Activated naive CD4-positive, alpha-beta T cell treated with anti-CD3 and anti-CD28 coated beads, Interleukin-2, amount 10 ng/mL, durations not matched to agents 7 days and 5 days (primary cell): ENCODE data around the gene GLYAT.

Source experiments
- CTCF ChIA-PET: fragments of 350-600 bp; sonication (Branson Sonifier 250); formaldehyde crosslinking; loops from one replicate; lab custom pipeline; 2021; ENCODE audit warnings: antibody characterized with exemption; lab: Charles Lee
- DNase-seq: peaks from one replicate; pipeline ENCODE4 v3.0.0-alpha.2; 2020
- H3K27ac Mint-ChIP-seq: one replicate; pipeline ENCODE4 v1.8.0; 2021; ENCODE audit warnings: mild to moderate bottlenecking, moderate library complexity, mixed read lengths
- H3K27me3 Mint-ChIP-seq: one replicate; pipeline ENCODE4 v1.8.0; 2021; ENCODE audit warnings: mild to moderate bottlenecking, mixed read lengths
- H3K36me3 Mint-ChIP-seq: one replicate; pipeline ENCODE4 v1.8.0; 2021; ENCODE audit warnings: mixed read lengths
- H3K4me1 Mint-ChIP-seq: one replicate; pipeline ENCODE4 v1.8.0; 2021; ENCODE audit warnings: mixed read lengths
- H3K4me3 Mint-ChIP-seq: one replicate; pipeline ENCODE4 v1.8.0; 2021; ENCODE audit warnings: mild to moderate bottlenecking, moderate library complexity, mixed read lengths
- H3K9me3 Mint-ChIP-seq: one replicate; pipeline ENCODE4 v1.8.0; 2021; ENCODE audit warnings: mixed read lengths

Gene GLYAT

GRCh38 chr11:58765078-58765477 lies 33.3 kb upstream of the GLYAT start:
- DNase-seq, result no peak
- Mint-ChIP-seq H3K27me3 (no peaks in the 10 kb centered on the region), H3K9me3 (no peaks in the 10 kb centered on the region), H3K27ac (no peak overlapping the region), H3K4me1 (no peaks in the 10 kb centered on the region), H3K36me3 (no peaks in the 10 kb centered on the region), H3K4me3 (no peak overlapping the region)
- CTCF ChIA-PET, result no interaction called here

- Mint-ChIP-seq H3K9me3 (no peaks in the 10 kb centered on the region), H3K27ac (no peak overlapping the region), H3K4me3 (no peak overlapping the region), H3K4me1 (no peaks in the 10 kb centered on the region), H3K36me3 (no peaks in the 10 kb centered on the region), H3K27me3 (no peaks in the 10 kb centered on the region)
- DNase-seq, result no peak
- CTCF ChIA-PET, result no interaction called here
These were observed 31.4 kb upstream of the GLYAT start for GRCh38 chr11:58763120-58763490.

DNA sequence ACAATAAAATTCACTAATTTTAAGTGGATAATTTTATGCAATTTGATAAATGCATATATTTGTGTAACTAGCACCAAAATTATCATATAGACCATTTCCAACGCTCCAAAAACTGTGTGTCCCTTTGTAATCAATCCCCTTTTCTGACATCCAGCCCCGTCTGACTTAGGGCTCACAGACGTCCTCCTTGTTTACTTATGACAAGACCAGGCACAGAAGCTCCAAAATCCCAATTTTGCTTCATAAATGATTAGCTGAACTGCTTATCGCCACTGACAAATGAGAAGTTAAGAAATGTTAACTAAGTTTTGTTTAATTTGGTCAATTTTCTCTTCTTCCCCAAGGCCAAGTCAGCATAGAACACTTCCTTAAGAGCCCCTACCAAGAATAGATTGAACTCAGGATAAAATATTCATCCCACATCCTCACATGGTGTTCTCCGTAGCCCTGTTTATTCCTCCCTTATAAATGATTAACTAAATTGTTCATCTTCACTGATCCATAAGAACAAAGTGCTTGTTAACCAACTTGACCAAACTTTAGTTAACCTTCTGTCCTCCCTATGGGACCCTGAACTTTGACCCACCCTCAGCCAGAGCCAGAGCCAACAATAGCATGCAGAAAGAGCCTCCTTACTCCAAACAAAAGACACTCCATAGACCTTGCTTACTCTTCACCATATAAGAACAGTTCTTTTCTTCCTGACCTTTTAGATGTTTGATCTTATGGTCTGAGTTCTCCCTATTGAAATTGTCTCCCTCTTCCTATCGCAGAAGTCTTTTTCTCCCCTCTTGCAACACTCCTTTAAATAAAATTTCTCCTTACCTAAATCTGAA lies 30.8 kb upstream of the GLYAT start:
- CTCF ChIA-PET, result no interaction called here
- H3K27ac Mint-ChIP-seq, result no peak overlapping the region
- no peaks in the 10 kb centered on the region for H3K27me3 Mint-ChIP-seq
- no peaks in the 10 kb centered on the region for H3K4me1 Mint-ChIP-seq
- no peak overlapping the region for H3K4me3 Mint-ChIP-seq
- H3K36me3 Mint-ChIP-seq, result no peaks in the 10 kb centered on the region
- DNase-seq, result no peak
- H3K9me3 Mint-ChIP-seq, result no peaks in the 10 kb centered on the region

- no peaks in the 10 kb centered on the region for H3K4me1 Mint-ChIP-seq
- no peak for DNase-seq
- no peaks in the 10 kb centered on the region for H3K27me3 Mint-ChIP-seq
- no peaks in the 10 kb centered on the region for H3K36me3 Mint-ChIP-seq
- H3K4me3 Mint-ChIP-seq, result no peak overlapping the region
- H3K9me3 Mint-ChIP-seq, result no peaks in the 10 kb centered on the region
- CTCF ChIA-PET, result no interaction called here
- no peak overlapping the region for H3K27ac Mint-ChIP-seq
These were observed 25.7 kb upstream of the GLYAT start for GRCh38 chr11:58757439-58757838.

DNA sequence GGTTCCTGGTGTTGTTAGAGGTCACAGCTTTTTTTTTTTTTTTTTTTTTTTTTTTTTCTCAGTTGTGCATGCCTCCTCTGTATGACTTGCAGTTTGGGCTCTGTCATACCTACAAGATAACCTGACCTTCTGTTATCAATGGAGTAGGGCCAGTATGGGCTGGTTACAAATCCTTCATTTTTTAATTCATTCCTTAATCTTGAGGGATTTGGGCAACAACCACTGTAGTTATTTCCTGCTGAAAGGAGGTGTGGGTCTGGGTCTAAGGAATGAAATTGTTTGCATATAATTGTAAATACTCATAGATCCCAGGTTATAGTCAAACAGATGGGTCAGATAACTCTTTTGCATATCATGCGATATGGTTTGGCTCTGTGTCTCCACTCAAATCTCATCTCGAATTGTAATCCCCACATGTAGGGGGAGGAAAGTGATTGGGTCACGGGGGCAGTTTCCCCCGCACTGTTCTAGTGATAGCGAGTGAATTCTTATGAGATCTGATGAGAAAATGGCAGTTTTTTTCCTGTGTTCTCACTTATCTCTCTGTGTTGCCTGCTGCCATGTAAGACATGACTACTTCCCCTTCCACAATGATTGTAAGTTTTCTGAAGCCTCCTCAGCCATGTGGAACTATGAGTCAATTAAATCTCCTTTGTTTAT lies 14.1 kb upstream of the GLYAT start:
- Mint-ChIP-seq H3K4me1 (peaks cover 11% of the 10 kb centered on the region), H3K9me3 (peaks cover 4% of the 10 kb centered on the region), H3K36me3 (no peaks in the 10 kb centered on the region), H3K27ac (no peak overlapping the region), H3K27me3 (peaks cover 4% of the 10 kb centered on the region), H3K4me3 (no peak overlapping the region)
- CTCF ChIA-PET, result no interaction called here
- no peak for DNase-seq

- CTCF ChIA-PET, result interaction anchor here (0.9 kb wide), 1 partner anchor 68 kb away, joined by 3 read pairs; no protein-coding TSS in a partner anchor
- Mint-ChIP-seq H3K4me3 (no peak overlapping the region), H3K27me3 (peaks cover 4% of the 10 kb centered on the region), H3K4me1 (peaks cover 11% of the 10 kb centered on the region), H3K9me3 (peaks cover 4% of the 10 kb centered on the region), H3K27ac (no peak overlapping the region), H3K36me3 (no peaks in the 10 kb centered on the region)
- DNase-seq, result no peak
These were observed 13.4 kb upstream of the GLYAT start for GRCh38 chr11:58744988-58745704.

DNA sequence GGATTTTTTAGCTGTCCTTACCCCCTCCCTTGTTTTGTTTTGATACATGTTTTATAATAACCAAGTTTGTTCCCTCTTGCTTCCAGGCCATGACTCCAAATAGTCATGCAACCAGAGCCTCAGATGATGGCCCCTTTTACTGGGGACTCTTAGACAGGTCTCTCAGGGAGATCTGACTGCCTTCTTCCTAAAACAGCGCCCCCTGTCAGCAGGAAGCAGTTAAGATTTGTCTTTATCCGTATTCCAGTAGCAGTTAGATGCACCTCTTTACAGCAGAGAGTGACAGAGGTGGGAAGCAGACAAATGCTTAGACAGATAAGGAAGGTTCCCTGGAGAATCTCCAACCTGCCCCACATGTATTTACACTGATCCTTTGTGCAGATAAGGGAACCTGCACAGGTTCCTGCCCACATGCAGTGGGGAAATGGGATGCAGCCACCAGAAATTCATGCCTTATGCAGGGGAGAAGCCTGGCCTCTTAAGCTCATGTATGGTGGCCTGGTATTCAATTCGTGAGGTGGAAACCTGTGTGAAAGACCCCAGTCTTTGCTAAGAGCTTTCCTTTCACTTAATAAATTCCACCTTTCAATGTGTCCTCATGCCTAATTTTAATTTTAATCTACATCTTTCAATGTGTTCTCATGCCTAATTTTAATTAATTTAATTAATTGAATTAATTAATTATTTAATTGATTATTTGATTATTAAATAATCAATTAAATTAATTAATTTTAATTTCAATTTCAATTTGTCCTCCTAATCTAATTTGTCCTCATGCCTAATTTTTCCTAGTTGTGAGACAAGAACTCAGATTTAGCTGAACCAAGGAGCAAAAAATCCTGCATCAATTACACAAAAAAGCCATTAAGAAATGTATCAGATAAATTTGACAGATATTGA lies 11.5 kb upstream of the GLYAT start:
- DNase-seq, result no peak
- Mint-ChIP-seq H3K4me3 (no peak overlapping the region), H3K36me3 (no peaks in the 10 kb centered on the region), H3K4me1 (peaks cover 11% of the 10 kb centered on the region), H3K9me3 (peaks cover 4% of the 10 kb centered on the region), H3K27me3 (peaks cover 4% of the 10 kb centered on the region), H3K27ac (no peak overlapping the region)
- CTCF ChIA-PET, result no interaction called here

DNA sequence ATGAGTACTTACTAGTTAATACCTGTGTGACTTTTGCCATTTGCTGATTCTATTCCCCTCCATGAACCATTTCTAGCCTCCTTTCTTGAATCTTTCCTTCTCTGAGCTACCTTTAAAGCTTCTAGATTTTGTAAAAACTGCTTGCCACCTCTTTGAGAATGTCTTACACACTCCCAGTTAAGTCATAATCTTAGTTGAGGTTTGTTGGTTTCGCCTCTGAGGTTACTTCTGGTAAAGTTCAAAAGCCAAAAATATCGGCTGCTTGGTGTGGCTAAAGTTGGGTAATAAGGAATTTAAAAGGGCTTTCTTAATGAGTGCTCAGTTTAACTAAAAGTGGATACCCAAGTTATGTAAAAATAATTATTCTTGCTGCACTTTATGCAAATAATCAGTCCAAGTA lies 10.4 kb upstream of the GLYAT start:
- CTCF ChIA-PET, result no interaction called here
- peaks cover 4% of the 10 kb centered on the region for H3K9me3 Mint-ChIP-seq
- no peak overlapping the region for H3K4me3 Mint-ChIP-seq
- peaks cover 4% of the 10 kb centered on the region for H3K27me3 Mint-ChIP-seq
- no peak for DNase-seq
- no peak overlapping the region for H3K27ac Mint-ChIP-seq
- H3K36me3 Mint-ChIP-seq, result no peaks in the 10 kb centered on the region
- H3K4me1 Mint-ChIP-seq, result peaks cover 11% of the 10 kb centered on the region

DNA sequence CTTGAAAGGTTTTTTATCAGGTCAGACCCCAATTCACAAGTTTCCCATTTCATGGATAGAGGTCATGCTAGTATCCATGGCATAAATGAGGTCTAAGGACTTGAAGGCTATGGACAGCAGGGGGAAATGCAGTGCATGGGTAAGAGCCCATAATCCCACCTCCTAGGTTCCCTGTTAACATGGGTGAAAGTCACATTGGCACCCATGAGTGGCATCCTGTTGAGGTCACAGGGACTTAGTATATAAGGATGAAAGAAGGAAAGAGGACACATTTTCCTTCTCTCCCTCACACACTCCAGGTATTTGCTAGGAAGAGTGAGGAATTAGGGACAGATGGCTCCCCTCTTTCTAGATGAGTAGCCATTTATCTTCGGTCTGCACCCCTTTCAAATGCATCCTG lies 9.4 kb upstream of the GLYAT start:
- H3K36me3 Mint-ChIP-seq, result no peaks in the 10 kb centered on the region
- peaks cover 11% of the 10 kb centered on the region for H3K4me1 Mint-ChIP-seq
- CTCF ChIA-PET, result no interaction called here
- no peak overlapping the region for H3K4me3 Mint-ChIP-seq
- peaks cover 4% of the 10 kb centered on the region for H3K9me3 Mint-ChIP-seq
- no peak for DNase-seq
- peaks cover 4% of the 10 kb centered on the region for H3K27me3 Mint-ChIP-seq
- no peak overlapping the region for H3K27ac Mint-ChIP-seq

DNA sequence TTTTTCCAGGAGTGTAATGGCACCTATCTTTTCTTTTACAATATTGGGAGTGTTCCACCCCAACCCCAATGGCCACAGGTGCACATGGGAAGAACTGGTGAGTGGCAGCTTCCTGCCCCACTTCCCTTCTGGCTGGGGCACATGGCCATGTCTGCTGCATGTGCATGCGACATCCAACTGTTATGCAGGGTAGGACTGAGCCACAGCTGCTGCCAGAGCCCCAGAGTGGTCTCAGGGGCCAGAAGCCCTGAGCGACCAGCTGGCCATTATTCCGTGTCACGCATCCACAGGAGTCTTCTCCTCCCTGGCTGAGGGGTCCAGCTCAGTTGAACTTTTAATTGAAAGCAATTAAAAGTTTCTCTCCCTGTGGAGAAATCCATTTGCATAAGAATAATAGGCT lies 8.7 kb upstream of the GLYAT start:
- H3K36me3 Mint-ChIP-seq, result no peaks in the 10 kb centered on the region
- DNase-seq, result no peak
- CTCF ChIA-PET, result no interaction called here
- peaks cover 4% of the 10 kb centered on the region for H3K27me3 Mint-ChIP-seq
- H3K9me3 Mint-ChIP-seq, result peaks cover 4% of the 10 kb centered on the region
- H3K4me3 Mint-ChIP-seq, result no peak overlapping the region
- no peak overlapping the region for H3K27ac Mint-ChIP-seq
- H3K4me1 Mint-ChIP-seq, result peaks cover 11% of the 10 kb centered on the region

GRCh38 chr11:58739725-58740430 lies 8.1 kb upstream of the GLYAT start:
- CTCF ChIA-PET, result no interaction called here
- H3K4me1 Mint-ChIP-seq, result peaks cover 11% of the 10 kb centered on the region
- H3K4me3 Mint-ChIP-seq, result no peak overlapping the region
- H3K36me3 Mint-ChIP-seq, result no peaks in the 10 kb centered on the region
- peaks cover 4% of the 10 kb centered on the region for H3K9me3 Mint-ChIP-seq
- H3K27ac Mint-ChIP-seq, result no peak overlapping the region
- DNase-seq, result no peak
- peaks cover 4% of the 10 kb centered on the region for H3K27me3 Mint-ChIP-seq

GRCh38 chr11:58734681-58735490 lies 3.1 kb upstream of the GLYAT start:
- Mint-ChIP-seq H3K4me1 (no peaks in the 10 kb centered on the region), H3K27ac (no peak overlapping the region), H3K27me3 (no peaks in the 10 kb centered on the region), H3K4me3 (no peak overlapping the region), H3K36me3 (no peaks in the 10 kb centered on the region), H3K9me3 (no peaks in the 10 kb centered on the region)
- DNase-seq, result no peak
- CTCF ChIA-PET, result no interaction called here
